Erythroblast (primary cell): ENCODE data around the gene STIMATE.

Source experiments
- GATA1 ChIP-seq: IDR thresholded peaks from 2 replicates; pipeline ENCODE4 v1.6.1; 2011; ENCODE audit warnings: low read depth, mild to moderate bottlenecking, control low read depth, low read length, moderate library complexity
- POLR2A ChIP-seq: IDR thresholded peaks from 2 replicates; pipeline ENCODE4 v1.6.1; 2011; ENCODE audit warnings: mild to moderate bottlenecking, low read length

DNA sequence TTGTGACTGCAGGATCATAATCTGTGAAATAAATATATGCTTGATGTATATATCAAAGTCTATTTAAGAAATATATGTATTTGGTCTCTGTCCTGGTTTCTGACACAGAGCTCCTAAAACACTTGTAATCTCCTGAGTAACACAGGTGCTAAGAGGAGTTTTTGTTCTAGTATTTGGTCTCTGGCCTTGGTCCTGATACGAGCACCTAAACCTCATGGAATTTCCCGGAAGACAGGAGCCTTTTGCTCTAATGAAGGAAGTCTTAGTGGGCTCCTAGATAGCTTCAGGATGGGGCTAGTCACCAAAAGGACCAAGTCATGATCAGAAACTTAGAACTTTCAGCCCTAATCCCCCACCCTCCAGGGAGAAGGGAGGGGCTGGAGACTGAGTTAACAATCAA is 43.3 kb downstream of the STIMATE start:
- TF ChIP-seq POLR2A (no peak), GATA1 (no peak)
